HUES48 (cell line): ENCODE measurements around the gene AK9.
"Not testable (repeated sequence)": the region's sequence is repeated elsewhere in the genome, so short reads cannot be mapped to it uniquely, and the experiment has no call there.

Source experiments
- H3K27ac ChIP-seq: one replicate; pipeline ENCODE4 v1.7.0; 2013; ENCODE audit warnings: low read depth, low read length, inconsistent platforms
- H3K27me3 ChIP-seq: 2 replicates; pipeline ENCODE4 v1.6.1; 2013; ENCODE audit warnings: mild to moderate bottlenecking, low read length; ENCODE audit not compliant: control insufficient read depth, insufficient read depth
- H3K36me3 ChIP-seq: 2 replicates; pipeline ENCODE4 v1.6.1; 2013; ENCODE audit warnings: low read length; ENCODE audit not compliant: control insufficient read depth, insufficient read depth
- H3K4me1 ChIP-seq: 2 replicates; pipeline ENCODE4 v1.6.1; 2013; ENCODE audit warnings: mild to moderate bottlenecking, low read length; ENCODE audit not compliant: control insufficient read depth, insufficient read depth
- H3K4me3 ChIP-seq: 2 replicates; pipeline ENCODE4 v1.5.1; 2013; ENCODE audit warnings: mild to moderate bottlenecking, low read depth, low read length
- H3K9ac ChIP-seq: 2 replicates; pipeline ENCODE4 v1.6.1; 2013; ENCODE audit warnings: mild to moderate bottlenecking, low read depth, low read length, moderate library complexity
- H3K9me3 ChIP-seq: 2 replicates; pipeline ENCODE4 v1.6.1; 2013; ENCODE audit warnings: low read length; ENCODE audit not compliant: control insufficient read depth, insufficient read depth

Gene AK9

DNA sequence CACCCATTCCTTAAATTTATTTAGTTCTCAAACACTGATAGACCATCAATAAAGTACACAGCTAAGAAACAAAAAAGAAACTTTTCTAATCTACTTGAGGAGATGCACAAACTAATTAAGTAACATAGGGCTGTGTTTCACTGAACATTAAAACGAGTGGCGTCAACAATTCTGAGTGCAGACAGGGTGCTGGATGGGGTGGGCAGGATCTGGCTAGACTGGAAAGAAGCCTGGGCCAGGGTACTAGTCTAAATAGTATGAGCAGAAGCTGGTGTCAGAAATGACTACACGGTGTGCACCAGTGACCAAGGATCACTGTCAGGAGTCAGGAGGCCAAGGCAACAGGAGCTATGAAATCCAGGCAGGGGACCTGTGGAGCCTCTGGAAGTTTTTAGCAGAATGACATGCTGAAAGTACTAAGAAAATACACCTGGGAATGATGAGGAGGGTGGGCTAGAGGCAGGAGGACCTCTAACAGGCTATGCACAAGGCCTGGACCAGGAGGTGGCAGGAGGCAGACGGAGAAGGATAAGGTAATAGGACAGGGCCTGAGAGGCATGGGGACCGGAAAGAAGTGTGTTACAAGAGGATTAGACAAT, 221.3 kb downstream of the AK9 start:
- no peaks in the 10 kb centered on the region for H3K4me1 ChIP-seq
- H3K9ac ChIP-seq = no peak overlapping the region
- no peak overlapping the region for H3K4me3 ChIP-seq
- H3K27me3 ChIP-seq = no peaks in the 10 kb centered on the region
- H3K27ac ChIP-seq = no peak overlapping the region
- H3K9me3 ChIP-seq = no peaks in the 10 kb centered on the region
- peaks cover 100% of the 10 kb centered on the region for H3K36me3 ChIP-seq

GRCh38 chr6:109467696-109468095, 223.3 kb downstream of the AK9 start:
- no peak overlapping the region for H3K27ac ChIP-seq
- H3K4me3 ChIP-seq = no peak overlapping the region
- H3K4me1 ChIP-seq = no peaks in the 10 kb centered on the region
- H3K27me3 ChIP-seq = no peaks in the 10 kb centered on the region
- H3K9me3 ChIP-seq = no peaks in the 10 kb centered on the region
- H3K9ac ChIP-seq = no peak overlapping the region
- peaks cover 99% of the 10 kb centered on the region for H3K36me3 ChIP-seq

DNA sequence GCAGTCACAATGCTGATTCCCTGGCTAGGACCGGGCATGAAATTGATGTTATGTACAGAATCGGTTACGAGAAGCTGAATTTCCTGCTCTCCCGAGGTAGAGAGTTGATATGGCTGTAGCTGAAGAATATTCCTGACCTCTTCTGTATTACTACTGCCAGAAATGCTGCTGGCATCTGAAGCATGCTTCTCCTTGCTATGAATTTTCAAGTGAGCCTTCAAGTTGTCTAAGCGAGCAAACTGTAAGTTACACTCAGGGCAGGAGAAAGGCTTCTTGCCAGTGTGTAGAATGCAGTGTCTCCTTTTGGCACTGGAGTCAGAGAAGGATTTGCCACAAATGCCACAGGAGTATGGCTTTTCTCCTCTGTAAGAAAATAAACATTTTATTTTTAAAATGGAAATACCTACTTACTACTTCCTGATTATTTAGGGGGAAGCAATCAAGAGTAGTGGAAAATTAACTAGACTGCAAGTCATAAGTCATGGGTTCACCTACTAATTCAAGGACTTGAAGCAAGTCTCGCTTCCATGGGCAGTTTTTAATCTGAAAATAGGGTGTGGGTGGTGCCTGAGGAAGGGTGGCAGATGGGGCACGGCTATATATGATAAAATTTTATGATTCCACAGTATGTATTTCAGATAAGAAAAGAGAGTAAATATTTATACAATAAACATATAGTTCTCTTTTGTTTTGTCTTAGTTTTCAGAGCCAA, 224.6 kb downstream of the AK9 start:
- Histone ChIP-seq H3K4me1 (no peaks in the 10 kb centered on the region), H3K4me3 (no peak overlapping the region), H3K27ac (no peak overlapping the region), H3K36me3 (peaks cover 99% of the 10 kb centered on the region), H3K9me3 (no peaks in the 10 kb centered on the region), H3K9ac (no peak overlapping the region), H3K27me3 (no peaks in the 10 kb centered on the region)

DNA sequence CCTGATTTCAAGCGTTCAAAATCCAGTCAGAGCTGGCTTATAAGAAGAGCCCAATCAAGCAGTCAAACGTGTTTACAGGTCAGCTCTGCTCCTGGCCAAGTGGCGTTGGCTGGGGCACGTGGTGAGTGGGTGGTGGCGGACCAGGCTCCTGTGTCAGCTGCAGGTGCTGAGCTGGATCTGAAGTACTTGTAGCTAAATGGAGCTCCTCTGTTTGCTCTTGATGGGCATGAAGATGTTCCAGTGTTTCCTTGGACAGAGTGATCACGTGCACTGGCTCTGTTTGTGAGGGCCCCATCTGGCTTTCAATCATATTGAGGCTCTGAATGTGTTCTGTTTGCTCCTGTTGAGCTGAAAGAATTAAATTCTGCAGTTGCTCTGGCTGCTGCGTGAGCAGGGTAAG, 225.2 kb downstream of the AK9 start:
- H3K36me3 ChIP-seq = peaks cover 99% of the 10 kb centered on the region
- no peak overlapping the region for H3K4me3 ChIP-seq
- no peaks in the 10 kb centered on the region for H3K9me3 ChIP-seq
- H3K4me1 ChIP-seq = no peaks in the 10 kb centered on the region
- no peak overlapping the region for H3K27ac ChIP-seq
- H3K9ac ChIP-seq = no peak overlapping the region
- no peaks in the 10 kb centered on the region for H3K27me3 ChIP-seq

DNA sequence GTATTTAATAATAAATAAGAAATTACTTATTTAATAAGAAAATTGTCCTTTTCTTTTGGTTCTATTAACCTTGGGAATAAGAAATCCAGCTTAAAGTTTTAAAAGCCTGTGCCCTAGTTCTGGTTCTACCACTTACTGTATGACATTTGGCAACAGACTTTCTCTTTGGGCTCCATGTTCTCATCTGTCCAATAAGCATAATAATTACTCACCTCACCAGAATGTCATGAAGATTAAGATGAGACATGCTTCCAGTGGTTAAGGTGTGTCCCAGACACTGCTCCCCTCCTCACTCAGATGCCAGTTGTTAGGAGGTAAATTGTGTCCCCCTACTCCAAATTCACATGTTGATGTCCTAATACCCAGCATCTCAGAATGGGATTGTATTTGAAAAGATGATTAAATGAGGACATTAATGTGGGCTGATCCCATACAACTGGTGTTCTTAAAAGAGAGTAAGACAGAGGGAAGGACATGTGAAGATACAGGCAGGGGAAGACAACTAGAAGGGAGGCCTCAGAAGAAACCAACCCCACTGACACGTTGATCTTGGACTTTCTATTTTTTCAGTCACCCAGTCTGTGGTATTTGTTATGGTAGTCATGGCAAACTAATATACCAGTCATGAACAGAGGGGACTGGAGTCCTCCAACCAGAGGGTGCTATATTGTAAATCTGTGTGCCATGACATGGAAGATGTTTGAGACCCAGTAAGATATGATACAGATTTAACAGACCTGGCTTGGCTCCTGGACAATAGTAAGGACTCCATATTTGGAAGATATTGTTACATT, 229.1 kb downstream of the AK9 start:
- H3K9ac ChIP-seq = no peak overlapping the region
- no peaks in the 10 kb centered on the region for H3K27me3 ChIP-seq
- no peak overlapping the region for H3K4me3 ChIP-seq
- H3K27ac ChIP-seq = no peak overlapping the region
- H3K9me3 ChIP-seq = no peaks in the 10 kb centered on the region
- peaks cover 12% of the 10 kb centered on the region for H3K4me1 ChIP-seq
- H3K36me3 ChIP-seq = peaks cover 62% of the 10 kb centered on the region

DNA sequence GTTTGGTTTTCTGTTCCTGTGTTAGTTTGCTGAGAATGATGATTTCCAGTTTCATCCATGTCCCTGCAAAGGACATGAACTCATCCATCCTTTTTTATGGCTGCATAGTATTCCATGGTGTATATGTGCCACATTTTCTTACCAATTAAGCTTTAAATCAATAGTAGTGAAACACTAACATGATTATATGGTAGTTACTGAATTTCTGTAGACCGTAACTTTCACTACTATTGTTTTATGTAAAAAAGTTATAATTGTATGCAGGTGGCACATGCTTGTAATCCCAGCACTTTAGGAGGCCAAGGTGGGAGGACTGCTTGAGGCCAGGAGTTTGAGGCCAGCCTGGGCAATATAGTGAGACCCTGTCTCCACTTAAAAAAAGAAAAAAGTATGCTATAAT, 229.8 kb downstream of the AK9 start:
- not testable (repeated sequence) for H3K4me3 ChIP-seq, H3K27me3 ChIP-seq, H3K9me3 ChIP-seq, H3K27ac ChIP-seq, H3K9ac ChIP-seq
- Histone ChIP-seq H3K4me1 (peaks cover 18% of the 10 kb centered on the region), H3K36me3 (peaks cover 54% of the 10 kb centered on the region)

DNA sequence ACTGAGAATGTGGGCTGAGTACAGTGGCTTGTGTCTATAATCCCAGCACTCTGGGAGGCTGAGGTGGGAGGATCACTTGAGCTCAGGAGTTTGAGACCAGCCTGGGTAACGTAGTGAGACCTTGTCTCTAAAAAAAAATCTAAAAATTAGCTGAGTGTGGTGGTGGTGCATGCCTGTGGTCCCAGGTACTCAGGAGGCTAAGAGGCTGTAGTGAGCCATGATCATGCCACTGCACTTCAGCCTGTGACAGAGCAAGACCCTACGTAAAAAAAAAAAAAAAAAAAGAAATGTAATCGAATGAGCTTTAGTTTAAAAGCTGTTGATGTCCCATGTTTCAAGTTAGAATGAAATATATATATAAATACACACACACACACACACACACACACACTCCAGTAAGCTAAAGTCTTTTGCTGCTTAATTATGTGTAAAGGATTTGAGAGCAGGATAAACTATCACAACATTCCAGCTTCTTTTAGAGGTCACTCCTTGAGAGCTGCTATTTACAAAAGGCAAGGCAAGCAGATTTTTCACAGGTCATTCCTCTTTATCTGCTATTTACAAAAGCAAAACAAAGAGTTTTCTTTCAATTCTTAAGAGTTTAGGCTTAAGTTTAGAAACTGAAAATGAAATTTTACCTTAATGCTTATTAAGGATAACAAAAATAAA, 230.7 kb downstream of the AK9 start:
- no peaks in the 10 kb centered on the region for H3K9me3 ChIP-seq
- no peak overlapping the region for H3K4me3 ChIP-seq
- H3K27me3 ChIP-seq = no peaks in the 10 kb centered on the region
- no peak overlapping the region for H3K9ac ChIP-seq
- no peak overlapping the region for H3K27ac ChIP-seq
- H3K36me3 ChIP-seq = peaks cover 45% of the 10 kb centered on the region
- peaks cover 18% of the 10 kb centered on the region for H3K4me1 ChIP-seq

DNA sequence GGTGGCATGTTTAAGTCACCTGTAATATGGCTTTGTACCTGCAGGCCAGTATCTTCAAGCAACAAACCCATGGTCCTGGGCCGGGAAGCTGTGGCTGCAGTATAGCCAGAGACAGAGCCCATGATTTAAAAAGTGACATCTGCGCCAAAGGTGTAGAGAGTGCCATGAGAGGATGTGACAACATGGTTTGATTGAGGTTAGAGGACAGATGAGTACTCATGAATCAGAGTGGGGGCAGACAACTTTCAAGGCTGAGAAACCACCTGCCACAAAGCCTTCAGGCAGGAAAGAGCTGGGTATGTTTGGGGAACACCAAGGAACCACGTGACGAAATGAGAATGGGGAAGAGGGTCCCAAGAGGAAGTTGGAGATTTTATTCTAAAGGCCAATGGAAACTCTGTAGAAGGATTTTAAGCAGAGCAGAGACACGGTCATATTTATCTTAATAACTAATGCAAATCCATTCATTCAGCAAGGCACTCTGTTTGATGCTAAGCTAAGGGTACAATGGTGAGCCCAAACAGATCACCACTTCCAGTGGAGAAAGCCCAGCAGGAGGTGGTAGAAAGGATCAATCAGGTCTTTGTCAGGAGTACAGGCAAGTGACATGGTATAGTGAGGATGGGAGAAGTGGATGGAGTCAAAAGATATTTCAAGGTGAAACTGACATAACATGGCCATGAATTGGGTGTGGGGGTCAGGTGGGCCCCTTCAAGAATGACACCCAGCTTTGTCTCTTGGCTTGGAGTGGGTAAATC, 232.0 kb downstream of the AK9 start:
- H3K27ac ChIP-seq = no peak overlapping the region
- H3K9ac ChIP-seq = no peak overlapping the region
- H3K27me3 ChIP-seq = no peaks in the 10 kb centered on the region
- H3K4me1 ChIP-seq = peaks cover 25% of the 10 kb centered on the region
- H3K4me3 ChIP-seq = no peak overlapping the region
- H3K36me3 ChIP-seq = peaks cover 32% of the 10 kb centered on the region
- H3K9me3 ChIP-seq = no peaks in the 10 kb centered on the region

- Histone ChIP-seq H3K4me1 (peaks cover 26% of the 10 kb centered on the region), H3K4me3 (no peak overlapping the region), H3K27ac (no peak overlapping the region), H3K9me3 (no peaks in the 10 kb centered on the region), H3K36me3 (peaks cover 28% of the 10 kb centered on the region), H3K9ac (no peak overlapping the region), H3K27me3 (no peaks in the 10 kb centered on the region)
These were observed 233.4 kb downstream of the AK9 start for GRCh38 chr6:109457562-109457996.

GRCh38 chr6:109456710-109457561, 234.1 kb downstream of the AK9 start:
- Histone ChIP-seq H3K4me1 (peaks cover 26% of the 10 kb centered on the region), H3K9me3 (no peaks in the 10 kb centered on the region), H3K4me3 (peak overlapping the region; percentile 94), H3K27me3 (no peaks in the 10 kb centered on the region), H3K9ac (no peak overlapping the region), H3K27ac (no peak overlapping the region), H3K36me3 (peaks cover 28% of the 10 kb centered on the region)
